Astrocyte of the cerebellum (primary cell): ENCODE results near the gene STRN3.
"Not testable (repeated sequence)": the region's sequence is repeated elsewhere in the genome, so short reads cannot be mapped to it uniquely, and the experiment has no call there.

ENCODE experiments used
- DNase-seq: peaks from one replicate; pipeline ENCODE4 v3.0.0-alpha.2; 2011; ENCODE audit warnings: low read depth
- H3K4me3 ChIP-seq: 2 replicates; pipeline ENCODE4 v1.5.1; 2011; ENCODE audit warnings: mild to moderate bottlenecking, low read depth, low read length, moderate library complexity
- CTCF ChIP-seq: IDR thresholded peaks from 2 replicates; pipeline ENCODE4 v1.5.1; 2012; ENCODE audit warnings: low read length, low read depth, moderate library complexity, mild to moderate bottlenecking; ENCODE audit errors: missing control alignments
- in situ Hi-C: cut with HindIII; loops from 2 replicates; pipeline ENCODE4 v1.10.0; 2017; ENCODE audit warnings: low sequenced_read_pairs

The STRN3 gene

GRCh38 chr14:30940886-30941285, 85.3 kb downstream of the STRN3 start:
- H3K4me3 ChIP-seq: no peak overlapping the region
- TF ChIP-seq CTCF: no peak
- in situ Hi-C loops: no loop called here
- DNase-seq: no peak

GRCh38 chr14:30938617-30939016, 87.6 kb downstream of the STRN3 start:
- DNase-seq: no peak
- no peak overlapping the region for H3K4me3 ChIP-seq
- no peak for TF ChIP-seq CTCF
- in situ Hi-C loops: no loop called here

GRCh38 chr14:30935445-30935844, 90.7 kb downstream of the STRN3 start:
- no peak for DNase-seq
- no peak overlapping the region for H3K4me3 ChIP-seq
- TF ChIP-seq CTCF: no peak
- in situ Hi-C loops: no loop called here

- in situ Hi-C loops, H3K4me3 ChIP-seq, DNase-seq: not testable (repeated sequence)
Measured at GRCh38 chr14:30933937-30934336, 92.2 kb downstream of the STRN3 start.

- in situ Hi-C loops: no loop called here
- no peak for TF ChIP-seq CTCF
- no peak for DNase-seq
- no peak overlapping the region for H3K4me3 ChIP-seq
Measured at GRCh38 chr14:30928462-30928861, 97.7 kb downstream of the STRN3 start.

GRCh38 chr14:30925254-30925653, 100.9 kb downstream of the STRN3 start:
- H3K4me3 ChIP-seq: no peak overlapping the region
- DNase-seq: no peak
- in situ Hi-C loops: no loop called here
- no peak for TF ChIP-seq CTCF

- H3K4me3 ChIP-seq: no peak overlapping the region
- no peak for TF ChIP-seq CTCF
- in situ Hi-C loops: no loop called here
- no peak for DNase-seq
Measured at GRCh38 chr14:30921788-30922187, 104.4 kb downstream of the STRN3 start.
